NCI-H1048 (cell line): ENCODE measurements around the gene CDK2.
"Not testable (repeated sequence)": the region's sequence is repeated elsewhere in the genome, so short reads cannot be mapped to it uniquely, and the experiment has no call there.

Experiments
- DNase-seq: peaks from one replicate; lab custom pipeline; 2025; lab: John Stamatoyannopoulos, UW

CDK2 gene

GRCh38 chr12:55938826-55939501 lies 27.7 kb upstream of the CDK2 start:
- DNase-seq = no peak

- DNase-seq = peak; percentile 53
These were observed 26.4 kb upstream of the CDK2 start for GRCh38 chr12:55940065-55940732.

DNA sequence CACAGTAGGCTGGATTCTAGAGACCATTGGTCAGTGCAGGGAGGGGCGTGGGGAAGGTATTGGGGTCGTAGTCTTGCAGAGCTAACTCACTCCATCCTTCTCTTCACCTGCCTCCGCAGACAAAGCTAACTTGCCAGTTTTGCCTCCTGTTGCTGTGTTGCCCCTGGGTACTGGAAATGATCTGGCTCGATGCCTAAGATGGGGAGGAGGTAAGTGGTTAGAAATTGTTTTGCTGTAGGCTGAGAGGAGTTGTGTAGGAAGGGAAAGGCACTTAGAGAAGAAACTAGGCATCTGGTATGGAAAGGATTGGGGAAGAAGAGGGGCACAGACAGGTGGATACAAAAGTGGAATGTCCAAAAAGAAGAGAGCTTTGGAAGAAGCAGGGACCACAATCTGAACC lies 24.6 kb upstream of the CDK2 start:
- no peak for DNase-seq

GRCh38 chr12:55942577-55943136 lies 24.0 kb upstream of the CDK2 start:
- DNase-seq = no peak

DNA sequence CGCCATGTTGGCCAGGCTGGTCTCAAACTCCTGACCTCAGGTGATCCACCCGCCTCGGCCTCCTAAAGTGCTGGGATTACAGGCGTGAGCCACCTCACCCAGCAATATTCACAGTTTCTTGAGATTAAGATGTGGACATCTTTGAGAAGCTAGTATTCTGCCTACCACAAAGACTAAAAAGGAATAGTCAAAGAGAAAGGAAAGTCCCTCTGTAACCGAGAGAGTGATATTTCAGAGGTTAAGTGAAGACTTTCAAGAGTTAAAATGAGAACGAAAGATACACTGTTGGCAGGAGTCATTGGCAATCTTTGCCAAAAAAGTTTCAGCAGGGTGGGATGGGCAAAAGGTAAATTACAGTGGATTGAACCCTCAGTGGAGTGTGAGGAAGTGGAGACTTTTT lies 20.1 kb upstream of the CDK2 start:
- no peak for DNase-seq

DNA sequence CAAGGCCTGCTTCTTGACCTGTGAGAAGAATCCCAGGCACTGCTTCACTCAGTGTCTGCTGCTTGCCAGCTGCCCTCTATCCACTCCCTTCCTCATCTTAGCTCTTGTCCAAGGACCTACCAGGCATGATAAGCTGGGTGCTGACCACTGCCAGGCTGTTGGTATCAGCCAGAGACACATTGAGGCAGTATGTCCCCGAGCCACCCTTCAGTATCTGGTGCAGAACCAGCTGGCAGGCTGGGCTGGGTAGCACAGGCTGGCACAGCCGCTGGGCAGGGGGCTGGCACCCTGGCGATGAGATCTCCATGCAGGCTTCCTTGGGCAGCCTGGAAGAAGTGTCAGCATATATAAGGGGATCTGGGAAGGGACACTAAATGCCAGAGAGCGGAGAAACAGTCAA lies 11.3 kb upstream of the CDK2 start:
- no peak for DNase-seq

- DNase-seq = no peak
These were observed 10.7 kb upstream of the CDK2 start for GRCh38 chr12:55955800-55956508.

- DNase-seq = no peak
These were observed 9.3 kb upstream of the CDK2 start for GRCh38 chr12:55957106-55957859.

- DNase-seq = no peak
These were observed 2.9 kb upstream of the CDK2 start for GRCh38 chr12:55963760-55964159.

DNA sequence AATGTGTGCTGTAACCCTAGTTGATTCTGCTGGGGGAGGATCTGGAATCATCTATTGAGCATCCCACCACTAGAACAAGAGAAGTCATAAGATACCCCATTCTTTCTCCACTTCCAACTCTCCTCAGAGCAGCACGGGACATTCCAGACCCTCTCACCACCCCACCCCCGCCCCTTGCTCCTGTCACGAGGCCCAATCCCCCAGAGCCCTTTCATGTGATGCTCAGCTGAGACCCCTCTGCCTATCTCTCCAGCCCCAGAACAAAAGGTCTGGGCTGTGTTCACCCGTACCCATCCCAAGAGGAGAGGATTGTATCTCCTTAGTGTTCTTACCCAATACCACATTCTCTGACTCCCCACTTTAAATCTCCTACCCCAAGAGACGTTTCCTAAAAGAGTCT lies 1.4 kb upstream of the CDK2 start:
- DNase-seq = no peak

- no peak for DNase-seq
These were observed 656 bp upstream of the CDK2 start, which contains the start of gene PMEL for GRCh38 chr12:55965941-55966407. PMEL (minus strand) TSS chr12:55966042; CDS start chr12:55966011, 31 bp downstream.

- DNase-seq = no peak
These were observed 2.7 kb downstream of the CDK2 start for GRCh38 chr12:55969356-55969755.

GRCh38 chr12:55970775-55971174 lies 4.1 kb downstream of the CDK2 start:
- no peak for DNase-seq

GRCh38 chr12:55972042-55972441 lies 5.4 kb downstream of the CDK2 start:
- no peak for DNase-seq

DNA sequence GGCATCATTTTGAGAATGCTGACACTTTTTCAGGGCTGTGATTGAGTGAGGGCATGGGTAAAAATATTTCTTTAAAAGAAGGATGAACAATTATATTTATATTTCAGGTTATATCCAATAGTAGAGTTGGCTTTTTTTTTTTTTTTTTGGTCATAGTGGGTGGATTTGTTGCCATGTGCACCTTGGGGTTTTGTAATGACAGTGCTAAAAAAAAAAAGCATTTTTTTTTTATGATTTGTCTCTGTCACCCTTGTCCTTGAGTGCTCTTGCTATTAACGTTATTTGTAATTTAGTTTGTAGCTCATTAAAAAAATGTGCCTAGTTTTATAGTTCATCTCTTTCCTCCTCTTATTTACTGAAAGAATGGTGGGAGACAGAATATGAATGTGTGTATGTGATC lies 5.8 kb downstream of the CDK2 start:
- no peak for DNase-seq

GRCh38 chr12:55972911-55973598 lies 6.4 kb downstream of the CDK2 start:
- DNase-seq = no peak

DNA sequence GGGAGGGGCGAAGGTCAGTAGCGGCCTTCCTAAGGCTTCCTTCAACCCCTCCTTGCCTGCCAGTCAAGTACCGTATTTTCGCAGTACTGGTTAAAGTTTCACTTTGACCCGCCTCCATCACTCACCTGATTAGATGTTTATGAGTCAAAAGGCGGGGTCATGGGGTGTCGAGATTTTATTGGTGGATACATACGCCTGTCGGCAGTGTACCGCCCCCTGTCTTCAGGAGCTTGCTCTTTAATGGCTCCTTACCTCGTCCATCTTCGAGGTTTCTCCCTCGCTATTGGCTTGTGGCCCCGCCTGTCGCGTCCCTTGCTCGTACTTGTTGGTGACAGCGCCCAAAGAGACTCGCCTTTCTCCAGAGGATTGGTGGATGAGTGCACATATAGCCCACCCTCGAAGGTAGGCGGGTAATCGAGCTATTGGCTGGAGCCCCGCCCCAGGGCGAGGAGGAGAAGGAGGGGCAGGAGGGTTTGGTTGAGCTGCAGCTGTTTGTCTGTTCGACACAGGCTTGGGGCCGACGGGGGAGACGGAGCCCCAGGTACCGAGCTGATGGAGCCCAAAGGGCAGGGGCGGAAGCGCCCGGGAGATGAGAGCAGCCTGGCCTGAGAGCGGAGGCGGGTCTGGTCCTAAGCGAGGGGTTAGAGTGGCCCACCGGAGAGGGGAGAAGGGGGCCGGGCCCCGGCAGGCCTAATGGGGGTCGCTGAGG lies 7.1 kb downstream of the CDK2 start, which contains the start of gene RAB5B:
RAB5B (plus strand) TSS at position 480 of the 709 bp plus-strand sequence. CDS start 12,883 bp downstream, outside the sequence.
- DNase-seq = peak; percentile 99

DNA sequence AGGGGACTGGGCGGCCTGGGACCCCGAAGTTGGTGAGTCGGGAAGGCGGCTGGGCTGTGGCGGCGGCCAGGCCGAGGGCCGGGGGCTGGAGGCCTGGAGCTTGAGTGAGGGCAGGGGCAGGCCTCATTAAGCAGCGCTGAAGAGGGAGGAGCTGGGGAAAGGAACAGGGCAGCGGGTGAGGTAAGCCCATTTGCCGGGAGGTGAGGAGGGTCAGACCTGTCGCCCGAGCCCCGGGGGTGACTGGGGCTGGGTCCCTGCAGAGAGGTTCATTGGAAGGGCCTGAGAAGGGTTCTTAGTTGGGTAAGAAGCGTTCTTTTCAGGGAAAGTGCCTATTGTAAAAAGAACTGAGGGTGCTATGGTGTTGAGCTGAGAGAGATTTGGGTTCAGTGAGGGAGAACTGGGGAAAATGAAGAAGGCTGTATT lies 7.7 kb downstream of the CDK2 start:
- no peak for DNase-seq

GRCh38 chr12:55978393-55978792 lies 11.8 kb downstream of the CDK2 start:
- DNase-seq = no peak

DNA sequence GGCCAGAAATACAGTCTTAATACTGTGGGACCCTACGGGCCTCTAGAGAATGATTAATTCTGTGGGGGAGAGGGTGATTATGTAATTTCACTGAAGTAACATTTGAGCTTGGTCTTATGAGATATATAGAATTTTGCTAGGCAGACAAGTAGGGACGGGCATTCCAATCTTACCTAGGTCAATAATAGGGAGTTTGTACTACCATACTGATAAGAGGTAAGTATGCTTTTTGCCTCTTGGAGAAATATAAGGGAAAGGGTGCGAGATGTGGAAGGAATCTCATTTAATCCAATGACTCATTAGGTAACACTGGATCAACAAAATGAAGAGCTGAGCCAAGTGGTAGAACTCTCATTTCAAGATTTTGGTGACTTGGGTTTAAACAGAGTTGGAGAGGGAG lies 12.4 kb downstream of the CDK2 start:
- no peak for DNase-seq

GRCh38 chr12:55981882-55982281 lies 15.3 kb downstream of the CDK2 start:
- not testable (repeated sequence) for DNase-seq
